ENCODE data around the gene CADPS2. TPM values are rescaled to one million over a fixed set of nuclear protein-coding genes. Genes with fewer than 3 reads are reported as not detected.

CADPS2 gene
- total and polyA plus RNA-seq, 2 of the 8 experiments (the other 6 are each of a cell fraction or from before 2014, with no cell fraction given), result 8.9 to 22.3 TPM

- no peak overlapping the region for H3K4me2 ChIP-seq (ENCODE audit: insufficient read depth in 1 of 2, low read depth in 2 of 2, low read length in 2 of 2)
- H3K79me1 ChIP-seq (ENCODE audit: low read depth, low read length), result no peaks in the 10 kb centered on the region
- no peaks in the 10 kb centered on the region for H3K9me3 ChIP-seq (ENCODE audit: insufficient read depth in 2 of 2, low read depth in 1 of 2, low read length in 1 of 2)
- H4K91ac ChIP-seq (replicated peaks; ENCODE audit: insufficient read length, low read length), result no peak overlapping the region
- no peak overlapping the region for H2AFZ ChIP-seq (ENCODE audit: low read length)
- no peak overlapping the region for H2BK12ac ChIP-seq (ENCODE audit: low read depth, low read length)
- H3K9ac ChIP-seq (replicated peaks in 1 of 4; ENCODE audit: extremely low read depth in 1 of 4, low read depth in 3 of 4, low read length in 3 of 4), result no peak overlapping the region
- no peak overlapping the region for H2BK5ac ChIP-seq (ENCODE audit: low read depth, low read length)
- H2AK5ac ChIP-seq (ENCODE audit: low read depth, low read length), result no peak overlapping the region
- H3K36me3 ChIP-seq (ENCODE audit: control insufficient read depth in 2 of 4, insufficient read depth in 4 of 4, low read length in 3 of 4), result no peaks in the 10 kb centered on the region
- 80% methylated on average over 1 of the region's 1 CpG; no CpG with 5 or more reads in 1 of the 2 experiments for WGBS, 2 experiments (ENCODE audit: extremely low coverage in 1 of 2, insufficient coverage in 1 of 2, insufficient read length in 1 of 2, insufficient replicate concordance in 2 of 2, low coverage in 1 of 2, low lambda C conversion rate in 2 of 2, missing lambda C conversion rate in 1 of 2)
- CTCF ChIA-PET (ENCODE audit: partially characterized antibody), result interaction anchor here (1.1 kb wide), 1 partner anchor 27 kb away, joined by 3 read pairs; no protein-coding TSS in a partner anchor
- no peaks in the 10 kb centered on the region for H3K79me2 ChIP-seq (ENCODE audit: control insufficient read depth in 1 of 2, insufficient read depth in 2 of 2, low read length in 2 of 2)
- H4K5ac ChIP-seq (ENCODE audit: insufficient read length, low read depth, low read length), result no peak overlapping the region
- H3K23me2 ChIP-seq (ENCODE audit: low read depth, low read length), result no peaks in the 10 kb centered on the region
- H3K27ac ChIP-seq (ENCODE audit: low read depth, low read length), result no peak overlapping the region
- no peak overlapping the region for H3K56ac ChIP-seq (replicated peaks; ENCODE audit: insufficient read length, low read depth, low read length)
- no peak for DNase-seq (ENCODE audit: low read depth in 1 of 2, low spot score in 2 of 2)
- peaks cover 0 to 1% (median 0%) of the 10 kb centered on the region in 4 experiments; a peak in 1 of 7 replicates for H3K27me3 ChIP-seq (replicated peaks in 1 of 4; ENCODE audit: control insufficient read depth in 3 of 4, extremely low read depth in 1 of 4, insufficient read depth in 3 of 4, low read length in 3 of 4)
- no peak overlapping the region for H3K14ac ChIP-seq (ENCODE audit: insufficient read length)
- POLR2A ChIA-PET (ENCODE audit: partially characterized antibody), result no interaction called here
- FAIRE-seq, result no peak
- no peak overlapping the region for H4K8ac ChIP-seq (ENCODE audit: extremely low read depth, insufficient read depth, low read length)
- H2BK15ac ChIP-seq (ENCODE audit: low read length), result no peak overlapping the region
- 0 out of 7 replicates have a peak, but pooled peaks cover 0 to 5% (median 0%) of the 10 kb centered on the region in 4 experiments for H3K4me1 ChIP-seq (replicated peaks in 1 of 4; ENCODE audit: control insufficient read depth in 3 of 4, insufficient read depth in 4 of 4, low read length in 3 of 4)
- no peak overlapping the region for H2BK120ac ChIP-seq (replicated peaks; ENCODE audit: low read depth, low read length)
- no peak overlapping the region for H3K18ac ChIP-seq (ENCODE audit: extremely low read depth, low read length)
- no peak overlapping the region for H2BK20ac ChIP-seq (ENCODE audit: low read length)
- H3K4me3 ChIP-seq (ENCODE audit: extremely low read depth in 1 of 4, insufficient read depth in 2 of 4, low read depth in 3 of 4, low read length in 4 of 4), result no peak overlapping the region
- H3K4ac ChIP-seq (replicated peaks; ENCODE audit: insufficient read length, low read depth, low read length), result no peak overlapping the region
- no peak overlapping the region for H3K23ac ChIP-seq (ENCODE audit: insufficient read length)
- H4K20me1 ChIP-seq (replicated peaks in 1 of 2; ENCODE audit: control insufficient read depth in 1 of 2, insufficient read depth in 2 of 2, low read length in 2 of 2), result no peaks in the 10 kb centered on the region
- TF ChIP-seq SAP30 (IDR thresholded peaks at IDR 0.05; ENCODE audit: insufficient read depth, insufficient replicate concordance, low read length) (no peak), HDAC6 (IDR thresholded peaks at IDR 0.05; ENCODE audit: low read depth, low read length) (no peak), SP1 (IDR thresholded peaks at IDR 0.05; ENCODE audit: low read depth, low read length) (no peak), CEBPB (IDR thresholded peaks at IDR 0.05; ENCODE audit: low read depth, low read length) (no peak), BRCA1 (IDR thresholded peaks at IDR 0.05; ENCODE audit: low read depth, low read length) (no peak), USF2 (IDR thresholded peaks at IDR 0.05; ENCODE audit: low read length) (no peak), CHD1 (IDR thresholded peaks at IDR 0.05; ENCODE audit: low read depth, low read length) (no peak), PHF8 (conservative IDR thresholded peaks at IDR 0.05; ENCODE audit: low read depth, low read length) (no peak), SUZ12 (IDR thresholded peaks at IDR 0.05; ENCODE audit: low read length) (no peak), GABPA (IDR thresholded peaks at IDR 0.05; ENCODE audit: borderline replicate concordance, insufficient read depth, low read length) (no peak), KDM5A (IDR thresholded peaks at IDR 0.05; ENCODE audit: low read length) (no peak)
Measured at GRCh38 chr7:122831436-122831835, 54.8 kb downstream of the CADPS2 start.

Data from H1 (cell line).